ENCODE results near the gene MISP. TPM values are rescaled to one million over a fixed set of nuclear protein-coding genes. Genes with fewer than 3 reads are reported as not detected.
A peak's percentile ranks its signal among the peaks of the same experiment; 100 is the strongest.
"Not testable (repeated sequence)": the region's sequence is repeated elsewhere in the genome, so short reads cannot be mapped to it uniquely, and the experiment has no call there.

Gene MISP
- total and polyA plus RNA-seq, 4 donors = 0.40 to 0.66 (median 0.42) TPM

DNA sequence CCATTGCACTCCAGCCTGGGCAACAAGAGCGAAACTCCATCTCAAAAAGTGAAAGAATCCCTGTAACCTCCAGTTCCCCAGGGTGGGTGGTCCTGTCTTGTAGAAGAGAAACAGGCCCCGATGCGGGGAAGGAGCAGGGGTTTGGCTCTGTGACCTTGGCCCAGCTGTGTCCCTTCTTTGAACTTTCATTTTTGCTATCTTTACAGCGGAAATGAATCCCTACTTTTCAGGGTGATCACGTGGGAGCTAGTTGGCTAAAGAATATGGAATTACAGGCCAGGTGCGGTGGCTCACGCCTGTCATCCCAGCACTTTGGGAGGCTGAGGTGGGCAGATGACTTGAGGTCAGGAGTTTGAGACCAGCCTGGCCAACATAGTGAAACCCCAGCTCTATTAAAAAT is 5.8 kb upstream of the MISP start:
- not testable (repeated sequence) for DNase-seq (ENCODE audit: low read depth in 4 of 6, low spot score in 6 of 6); H3K27ac ChIP-seq (ENCODE audit: low read depth, low read length); H3K4me1 ChIP-seq (ENCODE audit: control insufficient read depth, insufficient read depth, low read length); H3K4me3 ChIP-seq (ENCODE audit: low read depth, low read length); H3K27me3 ChIP-seq (ENCODE audit: control insufficient read depth, insufficient read depth, low read length); H3K9me3 ChIP-seq (ENCODE audit: control insufficient read depth, insufficient read depth, low read length)
- peaks cover 63% of the 10 kb centered on the region for H3K36me3 ChIP-seq (ENCODE audit: control insufficient read depth, insufficient read depth, low read length)
- 90% methylated on average over 3 of the region's 7 CpGs for WGBS (ENCODE audit: insufficient coverage)

DNA sequence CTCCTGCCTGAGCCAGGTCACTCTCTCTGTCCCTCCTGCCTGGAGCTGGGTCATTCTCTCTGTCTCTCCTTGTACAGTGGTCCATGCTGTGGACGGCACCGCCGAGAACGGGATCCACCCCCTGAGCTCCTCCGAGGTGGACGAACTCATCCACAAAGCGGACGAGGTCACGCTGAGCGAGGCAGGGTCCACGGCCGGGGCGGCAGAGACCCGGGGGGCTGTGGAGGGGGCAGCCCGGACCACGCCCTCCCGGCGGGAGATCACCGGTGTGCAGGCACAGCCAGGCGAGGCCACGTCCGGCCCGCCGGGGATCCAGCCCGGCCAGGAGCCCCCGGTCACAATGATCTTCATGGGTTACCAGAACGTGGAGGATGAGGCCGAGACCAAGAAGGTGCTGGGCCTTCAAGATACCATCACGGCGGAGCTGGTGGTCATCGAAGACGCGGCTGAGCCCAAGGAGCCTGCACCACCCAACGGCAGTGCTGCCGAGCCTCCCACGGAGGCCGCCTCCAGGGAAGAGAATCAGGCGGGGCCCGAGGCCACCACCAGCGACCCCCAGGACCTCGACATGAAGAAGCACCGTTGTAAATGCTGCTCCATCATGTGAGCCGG is 4.6 kb upstream of the MISP start:
- Histone ChIP-seq H3K9me3 (ENCODE audit: control insufficient read depth, insufficient read depth, low read length) (peaks cover 3% of the 10 kb centered on the region), H3K27ac (ENCODE audit: low read depth, low read length) (no peak overlapping the region), H3K36me3 (ENCODE audit: control insufficient read depth, insufficient read depth, low read length) (peaks cover 51% of the 10 kb centered on the region), H3K4me3 (ENCODE audit: low read depth, low read length) (no peak overlapping the region), H3K27me3 (ENCODE audit: control insufficient read depth, insufficient read depth, low read length) (no peaks in the 10 kb centered on the region), H3K4me1 (ENCODE audit: control insufficient read depth, insufficient read depth, low read length) (peaks cover 9% of the 10 kb centered on the region)
- no peak for DNase-seq (ENCODE audit: low read depth in 4 of 6, low spot score in 6 of 6)
- 92% methylated on average over 43 of the region's 43 CpGs for WGBS (ENCODE audit: insufficient coverage)

DNA sequence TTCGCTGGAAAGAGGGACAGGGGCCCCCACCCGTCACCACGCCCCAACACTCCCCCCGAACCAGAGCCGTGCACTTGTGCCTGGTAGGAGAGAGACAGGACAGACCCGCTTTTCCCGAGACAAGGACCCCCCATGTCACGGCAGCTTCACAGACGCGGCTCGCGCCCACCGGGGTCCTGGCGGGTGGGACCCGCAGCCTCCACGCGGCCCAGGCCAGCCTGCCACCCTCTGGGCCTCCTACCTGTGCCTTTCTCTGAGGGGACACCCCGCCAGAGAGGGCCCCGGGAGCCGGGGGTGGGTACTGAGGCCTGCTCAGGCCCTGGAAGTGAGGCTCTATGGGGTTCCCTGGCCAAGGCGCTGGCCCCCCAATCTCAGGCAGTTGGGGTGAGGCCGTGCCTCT is 4.0 kb upstream of the MISP start:
- H3K9me3 ChIP-seq (ENCODE audit: control insufficient read depth, insufficient read depth, low read length) = peaks cover 3% of the 10 kb centered on the region
- no peak overlapping the region for H3K27ac ChIP-seq (ENCODE audit: low read depth, low read length)
- H3K27me3 ChIP-seq (ENCODE audit: control insufficient read depth, insufficient read depth, low read length) = no peaks in the 10 kb centered on the region
- no peak for DNase-seq (ENCODE audit: low read depth in 4 of 6, low spot score in 6 of 6)
- 97% methylated on average over 21 of the region's 22 CpGs for WGBS (ENCODE audit: insufficient coverage)
- peaks cover 46% of the 10 kb centered on the region for H3K36me3 ChIP-seq (ENCODE audit: control insufficient read depth, insufficient read depth, low read length)
- peaks cover 9% of the 10 kb centered on the region for H3K4me1 ChIP-seq (ENCODE audit: control insufficient read depth, insufficient read depth, low read length)
- no peak overlapping the region for H3K4me3 ChIP-seq (ENCODE audit: low read depth, low read length)

DNA sequence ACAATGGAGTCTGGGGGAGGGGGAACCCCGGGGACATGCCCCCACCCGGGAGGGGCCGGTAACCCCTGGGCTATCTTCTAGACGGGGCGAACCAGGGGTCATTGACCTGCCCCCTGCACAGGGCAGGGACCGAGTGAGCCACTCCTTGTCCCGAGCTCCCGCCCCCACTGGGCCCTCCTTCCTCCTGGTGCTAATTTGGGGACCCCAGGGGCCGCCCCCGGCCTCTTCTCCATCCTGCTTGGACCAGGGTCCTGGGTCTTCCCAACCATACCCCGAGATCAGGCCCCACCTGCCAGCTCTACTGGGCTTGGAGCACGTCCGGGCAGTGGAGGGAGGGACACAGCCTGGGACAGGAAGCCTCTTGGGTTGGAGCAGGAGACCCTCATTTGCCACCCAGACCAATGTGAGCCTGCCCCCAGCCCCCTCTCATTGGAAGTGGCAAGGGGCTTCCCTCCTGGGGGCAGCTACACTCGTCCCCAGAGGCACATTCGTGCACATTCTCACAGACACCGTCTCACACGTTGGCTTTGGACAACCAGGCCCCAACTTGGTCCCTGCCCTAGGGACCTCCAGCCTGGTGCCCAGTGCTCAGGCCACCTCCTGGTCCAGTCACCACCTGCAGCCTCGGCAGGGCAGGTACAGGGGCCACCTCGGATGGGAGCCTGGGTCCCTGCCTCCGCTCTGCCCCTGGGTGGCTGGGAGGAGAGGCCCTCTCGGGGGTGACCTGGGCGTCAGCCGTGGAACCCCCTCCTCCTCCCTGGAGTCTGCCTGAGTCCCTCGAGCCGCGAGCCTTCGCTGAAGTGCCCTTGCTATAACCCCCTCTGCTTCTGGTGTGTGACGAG is 3.3 kb upstream of the MISP start:
- Histone ChIP-seq H3K4me3 (ENCODE audit: low read depth, low read length) (no peak overlapping the region), H3K27me3 (ENCODE audit: control insufficient read depth, insufficient read depth, low read length) (no peaks in the 10 kb centered on the region), H3K27ac (ENCODE audit: low read depth, low read length) (no peak overlapping the region), H3K36me3 (ENCODE audit: control insufficient read depth, insufficient read depth, low read length) (peaks cover 43% of the 10 kb centered on the region), H3K4me1 (ENCODE audit: control insufficient read depth, insufficient read depth, low read length) (peaks cover 9% of the 10 kb centered on the region), H3K9me3 (ENCODE audit: control insufficient read depth, insufficient read depth, low read length) (peaks cover 3% of the 10 kb centered on the region)
- no peak for DNase-seq (ENCODE audit: low read depth in 4 of 6, low spot score in 6 of 6)
- WGBS (ENCODE audit: insufficient coverage) = 94% methylated on average over 27 of the region's 28 CpGs

DNA sequence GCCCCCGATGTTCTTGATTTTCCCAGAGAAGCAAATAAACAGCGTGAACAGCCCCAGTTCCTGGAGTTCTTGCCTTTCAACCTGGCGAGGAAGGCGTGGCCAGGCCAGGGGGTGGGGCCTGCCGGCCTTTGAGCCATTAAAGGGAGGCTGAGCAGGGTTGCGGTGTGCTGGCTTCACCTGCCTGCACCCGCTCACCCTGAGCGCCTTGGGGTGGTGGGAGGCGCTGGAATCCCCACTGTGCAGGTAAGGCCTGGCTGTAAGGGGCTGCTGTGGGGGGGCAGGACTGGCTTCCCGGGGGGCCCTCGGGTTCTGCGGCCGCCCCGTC is 2.7 kb upstream of the MISP start:
- Histone ChIP-seq H3K27ac (ENCODE audit: low read depth, low read length) (no peak overlapping the region), H3K4me3 (ENCODE audit: low read depth, low read length) (no peak overlapping the region), H3K36me3 (ENCODE audit: control insufficient read depth, insufficient read depth, low read length) (peaks cover 37% of the 10 kb centered on the region), H3K27me3 (ENCODE audit: control insufficient read depth, insufficient read depth, low read length) (no peaks in the 10 kb centered on the region), H3K9me3 (ENCODE audit: control insufficient read depth, insufficient read depth, low read length) (peaks cover 3% of the 10 kb centered on the region), H3K4me1 (ENCODE audit: control insufficient read depth, insufficient read depth, low read length) (peaks cover 7% of the 10 kb centered on the region)
- 86% methylated on average over 14 of the region's 14 CpGs for WGBS (ENCODE audit: insufficient coverage)
- no peak for DNase-seq (ENCODE audit: low read depth in 4 of 6, low spot score in 6 of 6)

DNA sequence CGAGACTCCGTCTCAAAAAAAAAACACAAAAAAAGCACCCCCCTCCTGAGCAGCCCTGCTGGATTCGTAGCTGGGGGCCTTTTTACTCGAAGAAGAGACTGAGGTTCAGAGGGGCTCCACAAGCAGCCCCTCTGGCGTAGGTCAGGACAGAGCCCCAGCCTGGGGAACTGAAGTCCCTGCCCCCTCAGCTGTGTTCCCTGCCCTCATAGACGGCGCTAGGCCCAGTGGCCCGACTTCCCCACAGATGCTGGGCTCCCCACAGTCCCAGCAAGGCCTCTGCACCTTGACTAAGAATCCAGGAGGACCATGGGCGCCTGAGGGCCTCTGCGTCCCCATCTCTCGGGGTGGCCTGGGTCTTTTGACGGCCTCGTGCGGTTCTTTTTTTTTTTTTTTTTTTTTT is 1.1 kb upstream of the MISP start:
- WGBS (ENCODE audit: insufficient coverage) = 83% methylated on average over 5 of the region's 14 CpGs
- H3K4me1 ChIP-seq (ENCODE audit: control insufficient read depth, insufficient read depth, low read length) = peaks cover 4% of the 10 kb centered on the region
- H3K4me3 ChIP-seq (ENCODE audit: low read depth, low read length) = no peak overlapping the region
- no peak overlapping the region for H3K27ac ChIP-seq (ENCODE audit: low read depth, low read length)
- H3K36me3 ChIP-seq (ENCODE audit: control insufficient read depth, insufficient read depth, low read length) = peaks cover 33% of the 10 kb centered on the region
- DNase-seq (ENCODE audit: low read depth in 4 of 6, low spot score in 6 of 6) = no peak
- H3K27me3 ChIP-seq (ENCODE audit: control insufficient read depth, insufficient read depth, low read length) = no peaks in the 10 kb centered on the region
- peaks cover 3% of the 10 kb centered on the region for H3K9me3 ChIP-seq (ENCODE audit: control insufficient read depth, insufficient read depth, low read length)

DNA sequence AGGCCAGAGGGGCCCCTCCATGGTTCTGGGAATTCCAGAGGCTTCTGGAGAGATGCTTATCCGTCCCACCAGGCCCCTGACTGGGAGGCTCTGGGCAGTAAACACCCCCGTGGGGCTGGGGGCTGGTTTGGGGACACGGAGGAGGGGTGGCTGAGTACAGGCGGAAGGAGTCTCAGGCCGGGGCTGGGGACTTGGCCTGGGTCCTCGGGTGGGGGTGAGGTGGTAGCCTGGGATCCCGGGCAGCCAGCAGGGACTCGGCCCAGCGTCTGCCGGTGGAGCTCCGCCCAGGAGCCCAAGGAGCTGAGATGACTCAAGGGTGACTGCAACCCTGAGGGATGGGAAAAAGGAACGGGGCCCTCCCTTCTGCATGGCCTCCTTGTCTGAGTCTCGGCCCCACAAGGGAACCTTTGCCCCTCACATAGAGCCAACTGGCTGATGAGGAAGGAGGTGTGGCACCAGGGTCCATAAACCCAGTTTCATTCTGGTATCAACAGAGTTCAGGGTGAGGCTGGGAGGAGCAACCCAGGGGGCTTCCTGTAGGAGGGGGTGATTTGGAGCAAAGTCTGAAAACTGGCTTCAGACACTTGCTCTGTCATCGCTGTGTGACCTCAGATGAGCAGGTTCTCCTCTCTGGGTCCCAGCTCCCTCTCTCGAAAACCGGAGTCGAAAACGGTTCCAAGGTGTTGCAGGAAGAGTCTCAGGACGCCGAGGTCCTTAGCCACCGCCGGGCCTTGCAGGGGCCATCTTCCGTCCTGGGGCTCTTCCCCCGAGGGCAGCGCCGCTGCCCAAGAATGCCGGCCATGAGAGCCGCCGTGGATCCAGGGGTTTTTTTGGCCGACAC is 809 bp downstream of the MISP start:
- Histone ChIP-seq H3K9me3 (ENCODE audit: control insufficient read depth, insufficient read depth, low read length) (peaks cover 3% of the 10 kb centered on the region), H3K4me3 (ENCODE audit: low read depth, low read length) (no peak overlapping the region), H3K4me1 (ENCODE audit: control insufficient read depth, insufficient read depth, low read length) (peaks cover 4% of the 10 kb centered on the region), H3K36me3 (ENCODE audit: control insufficient read depth, insufficient read depth, low read length) (peaks cover 23% of the 10 kb centered on the region), H3K27ac (ENCODE audit: low read depth, low read length) (peak overlapping the region; percentile 25), H3K27me3 (ENCODE audit: control insufficient read depth, insufficient read depth, low read length) (no peaks in the 10 kb centered on the region)
- WGBS (ENCODE audit: insufficient coverage) = 63% methylated on average over 22 of the region's 30 CpGs
- no peak for DNase-seq (ENCODE audit: low read depth in 4 of 6, low spot score in 6 of 6)

DNA sequence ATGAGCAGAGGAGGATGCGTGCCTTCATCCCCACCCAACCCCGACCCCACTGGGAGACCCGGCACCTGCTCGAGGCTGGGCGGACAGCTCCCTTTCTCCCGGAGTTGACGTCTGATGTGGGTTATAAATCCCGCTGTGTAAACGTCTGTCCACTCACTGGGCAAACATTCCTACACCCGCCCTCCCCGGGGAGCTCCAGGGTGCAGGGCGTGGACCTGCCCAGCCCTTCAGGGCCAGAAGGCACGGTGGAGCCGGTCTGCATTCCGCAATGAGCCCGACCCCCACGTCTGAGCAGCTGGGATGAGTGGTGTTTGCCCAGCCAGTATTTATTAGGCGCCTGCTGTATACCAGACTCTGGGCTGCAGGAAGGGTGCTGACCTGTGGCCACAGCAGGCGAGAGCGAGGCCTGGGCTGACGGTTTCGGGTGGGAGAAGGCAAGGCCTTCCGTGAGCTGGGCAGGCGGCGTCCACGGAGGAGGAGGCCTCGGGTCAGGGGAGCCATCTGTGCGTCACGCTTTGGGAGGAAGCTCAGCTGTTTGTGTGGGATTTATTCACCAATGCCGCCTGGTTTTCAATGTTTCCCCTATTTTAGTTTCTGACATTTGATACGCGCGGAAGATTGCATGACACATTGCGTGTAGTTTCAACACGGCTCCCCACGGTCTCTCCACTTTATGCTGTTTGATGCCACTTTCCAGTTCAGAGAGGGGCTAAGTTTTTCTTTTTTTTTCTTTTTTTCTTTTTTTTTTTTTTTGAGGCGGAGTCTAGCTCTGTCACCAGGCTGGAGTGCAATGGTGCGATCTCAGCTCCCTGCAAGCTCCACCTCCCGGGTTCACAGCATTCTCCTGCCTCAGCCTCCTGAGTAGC is 2.0 kb downstream of the MISP start:
- 48% methylated on average over 33 of the region's 39 CpGs for WGBS (ENCODE audit: insufficient coverage)

DNA sequence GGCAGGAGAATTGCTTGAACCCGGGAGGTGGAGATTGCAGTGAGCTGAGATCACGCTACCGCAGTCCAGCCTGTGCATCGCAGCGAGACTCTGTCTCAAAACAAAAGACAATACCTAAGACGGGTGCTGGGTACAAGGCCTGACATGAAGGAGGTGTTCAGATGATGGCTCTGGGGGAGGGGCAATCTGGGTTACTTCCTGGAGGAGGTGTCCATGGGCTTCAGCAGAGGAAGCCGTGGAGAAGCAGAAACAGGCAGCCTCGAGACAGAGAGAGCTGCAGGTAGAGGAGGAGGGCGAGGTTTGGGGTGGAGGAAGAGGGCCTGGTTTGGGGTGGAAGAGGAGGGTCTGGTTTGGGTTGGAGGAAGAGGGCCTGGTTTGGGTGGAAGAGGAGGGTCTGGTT is 3.6 kb downstream of the MISP start:
- no peak overlapping the region for H3K27ac ChIP-seq (ENCODE audit: low read depth, low read length)
- H3K4me1 ChIP-seq (ENCODE audit: control insufficient read depth, insufficient read depth, low read length) = peaks cover 4% of the 10 kb centered on the region
- H3K4me3 ChIP-seq (ENCODE audit: low read depth, low read length) = no peak overlapping the region
- H3K36me3 ChIP-seq (ENCODE audit: control insufficient read depth, insufficient read depth, low read length) = peaks cover 6% of the 10 kb centered on the region
- 91% methylated on average over 7 of the region's 9 CpGs for WGBS (ENCODE audit: insufficient coverage)
- no peaks in the 10 kb centered on the region for H3K27me3 ChIP-seq (ENCODE audit: control insufficient read depth, insufficient read depth, low read length)
- no peak for DNase-seq (ENCODE audit: low read depth in 4 of 6, low spot score in 6 of 6)
- peaks cover 6% of the 10 kb centered on the region for H3K9me3 ChIP-seq (ENCODE audit: control insufficient read depth, insufficient read depth, low read length)

More for the DNA sequence above, 2.0 kb downstream of the MISP start:
- no peak overlapping the region for H3K4me3 ChIP-seq (ENCODE audit: low read depth, low read length)
- peaks cover 18% of the 10 kb centered on the region for H3K36me3 ChIP-seq (ENCODE audit: control insufficient read depth, insufficient read depth, low read length)
- H3K9me3 ChIP-seq (ENCODE audit: control insufficient read depth, insufficient read depth, low read length) = peaks cover 1% of the 10 kb centered on the region
- H3K27me3 ChIP-seq (ENCODE audit: control insufficient read depth, insufficient read depth, low read length) = no peaks in the 10 kb centered on the region
- peaks cover 4% of the 10 kb centered on the region for H3K4me1 ChIP-seq (ENCODE audit: control insufficient read depth, insufficient read depth, low read length)
- H3K27ac ChIP-seq (ENCODE audit: low read depth, low read length) = peak overlapping the region; percentile 86
- peak in 2 of 6 donors; percentile 49 to 55 for DNase-seq (ENCODE audit: low read depth in 4 of 6, low spot score in 6 of 6)

All from spinal cord (tissue), 10 donors.